ENCODE results near the gene STAG1.

- TF ChIP-seq, protein P1, sequence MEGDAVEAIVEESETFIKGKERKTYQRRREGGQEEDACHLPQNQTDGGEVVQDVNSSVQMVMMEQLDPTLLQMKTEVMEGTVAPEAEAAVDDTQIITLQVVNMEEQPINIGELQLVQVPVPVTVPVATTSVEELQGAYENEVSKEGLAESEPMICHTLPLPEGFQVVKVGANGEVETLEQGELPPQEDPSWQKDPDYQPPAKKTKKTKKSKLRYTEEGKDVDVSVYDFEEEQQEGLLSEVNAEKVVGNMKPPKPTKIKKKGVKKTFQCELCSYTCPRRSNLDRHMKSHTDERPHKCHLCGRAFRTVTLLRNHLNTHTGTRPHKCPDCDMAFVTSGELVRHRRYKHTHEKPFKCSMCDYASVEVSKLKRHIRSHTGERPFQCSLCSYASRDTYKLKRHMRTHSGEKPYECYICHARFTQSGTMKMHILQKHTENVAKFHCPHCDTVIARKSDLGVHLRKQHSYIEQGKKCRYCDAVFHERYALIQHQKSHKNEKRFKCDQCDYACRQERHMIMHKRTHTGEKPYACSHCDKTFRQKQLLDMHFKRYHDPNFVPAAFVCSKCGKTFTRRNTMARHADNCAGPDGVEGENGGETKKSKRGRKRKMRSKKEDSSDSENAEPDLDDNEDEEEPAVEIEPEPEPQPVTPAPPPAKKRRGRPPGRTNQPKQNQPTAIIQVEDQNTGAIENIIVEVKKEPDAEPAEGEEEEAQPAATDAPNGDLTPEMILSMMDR (IDR thresholded peaks at IDR 0.05) = no peak
- TF ChIP-seq POLR2A (IDR thresholded peaks at IDR 0.05; ENCODE audit: low read depth) (no peak), POLR2AphosphoS5 (IDR thresholded peaks at IDR 0.05) (no peak), EP300 (IDR thresholded peaks at IDR 0.05) (no peak)
These were observed 234.1 kb downstream of the STAG1 start for GRCh38 chr3:136518102-136518501.

All from esophagus muscularis mucosa (tissue), 4 donors.